Astrocyte (in vitro differentiated cells and primary cell): ENCODE measurements around the gene FZR1. TPM values are rescaled to one million over a fixed set of nuclear protein-coding genes. Genes with fewer than 3 reads are reported as not detected.

Experiments used
- DNase-seq: peaks from one replicate; pipeline ENCODE4 v3.0.0-alpha.2; 2010; ENCODE audit warnings: low read depth
- FAIRE-seq: peaks from 2 replicates; lab custom pipeline; 2011; peaks lifted over from hg19 to GRCh38; lab: Jason Lieb, UNC
- H2AFZ ChIP-seq: 2 replicates; pipeline ENCODE4 v1.6.0; 2012; ENCODE audit warnings: low read depth, low read length, inconsistent platforms
- H3K27ac ChIP-seq: 2 replicates; pipeline ENCODE4 v1.5.1; 2011; ENCODE audit warnings: low read depth, low read length, inconsistent platforms
- H3K27me3 ChIP-seq: 2 replicates; pipeline ENCODE4 v1.6.0; 2011; ENCODE audit warnings: low read length, inconsistent platforms; ENCODE audit not compliant: insufficient read depth
- H3K36me3 ChIP-seq: 2 replicates; pipeline ENCODE4 v1.5.1; 2011; ENCODE audit warnings: low read length, inconsistent platforms; ENCODE audit not compliant: insufficient read depth
- H3K4me1 ChIP-seq: 2 replicates; pipeline ENCODE4 v1.5.1; 2011; ENCODE audit warnings: low read length, inconsistent platforms; ENCODE audit not compliant: insufficient read depth
- H3K4me2 ChIP-seq: 2 replicates; pipeline ENCODE4 v1.6.0; 2012; ENCODE audit warnings: low read length, inconsistent platforms
- H3K4me3 ChIP-seq: 2 replicates; pipeline ENCODE4 v1.5.1; 2011; ENCODE audit warnings: low read depth, mild to moderate bottlenecking, low read length, inconsistent platforms; ENCODE audit not compliant: insufficient read depth
- H3K79me2 ChIP-seq: 2 replicates; pipeline ENCODE4 v1.6.0; 2012; ENCODE audit warnings: mild to moderate bottlenecking, low read length, inconsistent platforms; ENCODE audit not compliant: insufficient read depth
- H3K9ac ChIP-seq: 2 replicates; pipeline ENCODE4 v1.6.0; 2012; ENCODE audit warnings: mild to moderate bottlenecking, low read length, inconsistent platforms
- H3K9me3 ChIP-seq: 2 replicates; pipeline ENCODE4 v1.5.1; 2012; ENCODE audit warnings: low read depth, mild to moderate bottlenecking, low read length, inconsistent platforms; ENCODE audit not compliant: insufficient read depth
- H4K20me1 ChIP-seq: 2 replicates; pipeline ENCODE4 v1.6.0; 2012; ENCODE audit warnings: low read length, inconsistent platforms; ENCODE audit not compliant: insufficient read depth
- H3K27ac Mint-ChIP-seq: one replicate; pipeline ENCODE4 v1.8.0; 2021; ENCODE audit warnings: mild to moderate bottlenecking, mixed read lengths; ENCODE audit not compliant: unreplicated experiment
- H3K27me3 Mint-ChIP-seq: one replicate; pipeline ENCODE4 v1.8.0; 2021; ENCODE audit warnings: low read depth, mixed read lengths; ENCODE audit not compliant: unreplicated experiment
- H3K36me3 Mint-ChIP-seq: one replicate; pipeline ENCODE4 v1.8.0; 2021; ENCODE audit warnings: low read depth, mixed read lengths; ENCODE audit not compliant: unreplicated experiment
- H3K4me1 Mint-ChIP-seq: one replicate; pipeline ENCODE4 v1.8.0; 2021; ENCODE audit warnings: low read depth, mixed read lengths; ENCODE audit not compliant: unreplicated experiment
- H3K4me3 Mint-ChIP-seq: one replicate; pipeline ENCODE4 v1.8.0; 2021; ENCODE audit warnings: mild to moderate bottlenecking, moderate library complexity, mixed read lengths; ENCODE audit not compliant: unreplicated experiment
- H3K9me3 Mint-ChIP-seq: one replicate; pipeline ENCODE4 v1.8.0; 2021; ENCODE audit warnings: mild to moderate bottlenecking, mixed read lengths; ENCODE audit not compliant: unreplicated experiment
- EZH2 ChIP-seq: IDR thresholded peaks from 2 replicates; pipeline ENCODE4 v1.6.1; 2012; ENCODE audit warnings: mild to moderate bottlenecking, low read length, inconsistent platforms; ENCODE audit not compliant: insufficient read depth
- total RNA-seq: library from RNA; stranded (reverse); gene quantifications from 2 replicates; pipeline ENCODE4 v1.2.1, GENCODE V29; 2021
- TF ChIP-seq, protein P1 (sequence below): IDR thresholded peaks from 2 replicates; pipeline ENCODE4 v1.5.1; 2011; ENCODE audit warnings: low read depth, mild to moderate bottlenecking, inconsistent platforms, low read length, moderate library complexity; ENCODE audit not compliant: insufficient read depth

The FZR1 gene
- total RNA-seq, 1 donor from 2014 or later = 51.8 TPM

DNA sequence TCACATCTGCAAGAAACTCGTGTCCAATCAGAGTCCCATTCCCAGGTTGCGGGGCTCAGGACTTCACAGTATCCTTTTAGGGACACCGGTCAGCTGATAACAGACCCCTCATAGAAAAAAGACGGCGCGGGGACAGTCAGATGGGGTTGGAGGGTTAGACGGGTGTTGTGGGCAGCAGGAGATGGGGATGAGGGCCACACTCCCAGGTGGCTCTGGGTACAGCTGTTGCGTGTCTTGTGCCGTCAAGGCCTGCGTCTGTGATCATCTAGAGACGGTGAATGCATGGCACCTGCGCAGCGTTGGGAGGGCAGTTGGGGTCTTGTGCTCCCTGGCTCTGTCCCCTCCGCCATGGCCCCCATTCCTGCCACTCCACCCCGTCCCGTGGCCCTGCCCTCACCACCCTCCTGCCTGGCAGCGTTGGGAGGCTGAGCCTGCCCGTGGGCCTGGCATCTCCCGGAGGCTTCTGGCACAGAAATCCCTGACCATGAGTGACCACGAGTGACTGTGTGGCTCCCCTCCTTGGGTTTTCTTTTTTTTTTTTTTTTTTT, 18.9 kb downstream of the FZR1 start:
- Histone ChIP-seq H3K79me2 (peaks cover 58% of the 10 kb centered on the region), H3K4me3 (no peak overlapping the region), H3K36me3 (peaks cover 4% of the 10 kb centered on the region), H3K4me2 (no peak overlapping the region), H3K27me3 (no peaks in the 10 kb centered on the region), H3K27ac (no peak overlapping the region), H2AFZ (no peak overlapping the region), H4K20me1 (peaks cover 68% of the 10 kb centered on the region), H3K4me1 (no peaks in the 10 kb centered on the region), H3K9me3 (no peaks in the 10 kb centered on the region), H3K9ac (no peak overlapping the region)
- Mint-ChIP-seq H3K36me3 (peaks cover 6% of the 10 kb centered on the region), H3K27me3 (no peaks in the 10 kb centered on the region), H3K4me3 (no peak overlapping the region), H3K4me1 (peaks cover 5% of the 10 kb centered on the region), H3K27ac (no peak overlapping the region), H3K9me3 (no peaks in the 10 kb centered on the region)
- TF ChIP-seq, protein P1, sequence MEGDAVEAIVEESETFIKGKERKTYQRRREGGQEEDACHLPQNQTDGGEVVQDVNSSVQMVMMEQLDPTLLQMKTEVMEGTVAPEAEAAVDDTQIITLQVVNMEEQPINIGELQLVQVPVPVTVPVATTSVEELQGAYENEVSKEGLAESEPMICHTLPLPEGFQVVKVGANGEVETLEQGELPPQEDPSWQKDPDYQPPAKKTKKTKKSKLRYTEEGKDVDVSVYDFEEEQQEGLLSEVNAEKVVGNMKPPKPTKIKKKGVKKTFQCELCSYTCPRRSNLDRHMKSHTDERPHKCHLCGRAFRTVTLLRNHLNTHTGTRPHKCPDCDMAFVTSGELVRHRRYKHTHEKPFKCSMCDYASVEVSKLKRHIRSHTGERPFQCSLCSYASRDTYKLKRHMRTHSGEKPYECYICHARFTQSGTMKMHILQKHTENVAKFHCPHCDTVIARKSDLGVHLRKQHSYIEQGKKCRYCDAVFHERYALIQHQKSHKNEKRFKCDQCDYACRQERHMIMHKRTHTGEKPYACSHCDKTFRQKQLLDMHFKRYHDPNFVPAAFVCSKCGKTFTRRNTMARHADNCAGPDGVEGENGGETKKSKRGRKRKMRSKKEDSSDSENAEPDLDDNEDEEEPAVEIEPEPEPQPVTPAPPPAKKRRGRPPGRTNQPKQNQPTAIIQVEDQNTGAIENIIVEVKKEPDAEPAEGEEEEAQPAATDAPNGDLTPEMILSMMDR = no peak
- no peak for TF ChIP-seq EZH2
- no peak for FAIRE-seq
- DNase-seq = no peak

DNA sequence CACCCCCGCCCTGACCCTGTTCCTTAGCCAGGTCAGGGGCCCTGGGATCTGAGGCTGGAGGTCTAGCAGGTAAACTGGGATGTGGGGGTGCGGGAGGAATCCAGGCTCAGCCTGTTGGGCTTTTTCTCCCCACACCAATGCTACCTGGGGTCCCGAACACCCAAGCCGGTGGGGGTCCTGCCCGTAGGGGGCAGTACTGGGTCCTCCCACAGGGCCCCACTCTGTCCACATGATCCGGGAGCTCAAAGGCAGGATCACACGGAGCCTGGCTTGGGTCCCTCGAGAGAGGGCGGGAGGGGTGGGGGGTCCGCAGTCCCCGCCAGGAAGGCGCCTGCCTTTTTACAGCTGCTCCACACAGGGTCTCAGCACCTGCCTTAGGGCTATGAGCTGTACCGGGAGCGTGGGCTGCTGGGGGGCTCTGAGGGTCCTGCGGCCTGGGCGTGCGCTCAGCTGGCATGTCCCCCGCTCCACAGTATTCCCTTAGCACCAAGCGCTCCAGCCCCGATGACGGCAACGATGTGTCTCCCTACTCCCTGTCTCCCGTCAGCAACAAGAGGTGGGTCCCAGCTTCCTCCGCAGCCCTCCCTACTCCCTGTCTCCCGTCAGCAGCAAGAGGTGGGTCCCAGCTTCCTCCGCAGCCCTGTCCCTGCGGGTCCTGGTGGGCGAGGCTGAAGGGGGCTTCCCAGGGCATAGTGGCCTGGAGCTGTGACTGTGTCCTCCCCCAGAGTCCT, 20.6 kb downstream of the FZR1 start:
- H3K79me2 ChIP-seq = peaks cover 41% of the 10 kb centered on the region

More for the DNA sequence above, 20.6 kb downstream of the FZR1 start:
- Mint-ChIP-seq H3K27me3 (no peaks in the 10 kb centered on the region), H3K27ac (no peak overlapping the region), H3K9me3 (no peaks in the 10 kb centered on the region), H3K4me3 (no peak overlapping the region), H3K36me3 (peaks cover 6% of the 10 kb centered on the region), H3K4me1 (no peaks in the 10 kb centered on the region)
- no peak overlapping the region for H3K4me2 ChIP-seq
- H3K27me3 ChIP-seq = no peaks in the 10 kb centered on the region
- H3K9ac ChIP-seq = no peak overlapping the region
- no peak overlapping the region for H3K4me3 ChIP-seq
- DNase-seq (no peak), FAIRE-seq (no peak)
- no peak overlapping the region for H2AFZ ChIP-seq
- peaks cover 4% of the 10 kb centered on the region for H3K36me3 ChIP-seq
- TF ChIP-seq EZH2 = no peak
- TF ChIP-seq, protein P1 = no peak
- no peaks in the 10 kb centered on the region for H3K4me1 ChIP-seq
- H3K27ac ChIP-seq = no peak overlapping the region
- H4K20me1 ChIP-seq = peaks cover 65% of the 10 kb centered on the region
- no peaks in the 10 kb centered on the region for H3K9me3 ChIP-seq
